Measurements from ENCODE around the gene BHMT2.

Gene BHMT2

GRCh38 chr5:79109527-79110492, 40.2 kb downstream of the BHMT2 start:
- in situ Hi-C loops (cut with MboI; ENCODE audit: low sequenced_read_pairs, unreplicated experiment): loop anchor here (10.0 kb wide), 1 partner anchor 85 kb away; no protein-coding TSS in a partner anchor
- TF ChIP-seq CTCF (IDR thresholded peaks at IDR 0.05; ENCODE audit: borderline replicate concordance, control extremely low read depth, extremely low read depth, insufficient read depth, missing control alignments): peak; percentile 36
- DNase-seq (ENCODE audit: low spot score): peak; percentile 65

DNA sequence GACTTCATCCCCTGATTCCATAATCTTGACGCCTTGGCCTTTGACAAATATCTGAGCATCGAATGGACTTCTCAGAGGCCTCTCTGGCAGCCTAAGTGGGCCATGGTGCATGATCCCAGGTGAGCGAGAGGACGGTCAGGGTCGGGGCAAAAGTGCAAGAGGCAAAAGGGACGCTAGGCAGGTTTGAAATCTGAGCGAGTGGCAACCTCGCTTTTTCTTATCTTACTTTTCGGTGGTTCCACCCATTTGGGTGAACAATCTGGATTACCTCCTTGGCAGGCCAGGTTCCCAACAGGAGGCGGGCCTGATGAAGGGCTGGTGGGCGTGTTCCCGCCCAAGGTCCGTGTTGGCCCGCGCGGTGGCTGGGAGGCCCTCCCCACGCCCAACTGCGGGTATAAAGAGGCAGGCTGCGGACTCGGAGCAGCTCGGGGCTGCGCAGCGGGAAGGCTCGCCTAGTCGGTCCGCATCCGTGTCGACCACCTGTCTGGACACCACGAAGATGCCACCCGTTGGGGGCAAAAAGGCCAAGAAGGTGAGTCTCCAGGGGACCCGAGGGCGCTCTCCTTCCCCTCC, 41.9 kb downstream of the BHMT2 start, which contains the start of gene BHMT:
BHMT (plus strand) TSS at position 423 of the 573 bp plus-strand sequence; CDS start at position 500, 77 bp downstream.
- no peak for DNase-seq (ENCODE audit: low spot score)
- in situ Hi-C loops (cut with MboI; ENCODE audit: low sequenced_read_pairs, unreplicated experiment): loop anchor here (10.0 kb wide), 1 partner anchor 87 kb away; no protein-coding TSS in a partner anchor
- no peak for TF ChIP-seq CTCF (IDR thresholded peaks at IDR 0.05; ENCODE audit: borderline replicate concordance, control extremely low read depth, extremely low read depth, insufficient read depth, missing control alignments)

- no peak for TF ChIP-seq CTCF (IDR thresholded peaks at IDR 0.05; ENCODE audit: borderline replicate concordance, control extremely low read depth, extremely low read depth, insufficient read depth, missing control alignments)
- DNase-seq (ENCODE audit: low spot score): no peak
- in situ Hi-C loops (cut with MboI; ENCODE audit: low sequenced_read_pairs, unreplicated experiment): loop anchor here (10.0 kb wide), 1 partner anchor 87 kb away; no protein-coding TSS in a partner anchor
These were observed 42.6 kb downstream of the BHMT2 start for GRCh38 chr5:79111960-79112702.

- no peak for TF ChIP-seq CTCF (IDR thresholded peaks at IDR 0.05; ENCODE audit: borderline replicate concordance, control extremely low read depth, extremely low read depth, insufficient read depth, missing control alignments)
- DNase-seq (ENCODE audit: low spot score): no peak
- in situ Hi-C loops (cut with MboI; ENCODE audit: low sequenced_read_pairs, unreplicated experiment): loop anchor here (10.0 kb wide), 1 partner anchor 88 kb away; no protein-coding TSS in a partner anchor
These were observed 43.1 kb downstream of the BHMT2 start for GRCh38 chr5:79112703-79113058.

DNA sequence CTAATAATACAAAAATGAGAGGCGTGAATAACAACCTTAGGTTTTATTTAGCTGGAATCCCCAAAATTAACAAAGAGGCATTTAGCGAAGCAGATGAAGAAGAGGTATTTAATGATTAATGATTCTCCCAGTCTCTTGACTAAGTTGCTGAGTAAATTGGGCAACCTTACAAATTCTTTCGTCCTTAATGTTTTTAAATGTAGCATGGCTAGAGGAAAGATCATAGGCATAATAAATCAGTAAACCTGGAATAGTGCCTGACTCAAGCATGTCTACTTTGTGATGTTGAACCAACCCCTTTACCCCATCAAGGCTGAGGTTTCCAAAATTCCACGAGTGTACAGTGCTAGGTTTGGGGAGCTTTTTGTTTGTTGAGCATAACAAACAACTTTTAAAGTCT, 49.9 kb downstream of the BHMT2 start:
- no peak for DNase-seq (ENCODE audit: low spot score)
- in situ Hi-C loops (cut with MboI; ENCODE audit: low sequenced_read_pairs, unreplicated experiment): loop anchor here (10.0 kb wide), 1 partner anchor 95 kb away; no protein-coding TSS in a partner anchor
- no peak for TF ChIP-seq CTCF (IDR thresholded peaks at IDR 0.05; ENCODE audit: borderline replicate concordance, control extremely low read depth, extremely low read depth, insufficient read depth, missing control alignments)

GRCh38 chr5:79120221-79120620, 50.7 kb downstream of the BHMT2 start:
- DNase-seq (ENCODE audit: low spot score): no peak
- TF ChIP-seq CTCF (IDR thresholded peaks at IDR 0.05; ENCODE audit: borderline replicate concordance, control extremely low read depth, extremely low read depth, insufficient read depth, missing control alignments): no peak
- in situ Hi-C loops (cut with MboI; ENCODE audit: low sequenced_read_pairs, unreplicated experiment): no loop called here

Measured in GM13976 (cell line).